ENCODE data around the gene USP6. TPM values are rescaled to one million over a fixed set of nuclear protein-coding genes. Genes with fewer than 3 reads are reported as not detected.

Gene USP6
- total RNA-seq, 1 donor: not detected

- H3K9me3 ChIP-seq (ENCODE audit: low read depth, low read length): no peaks in the 10 kb centered on the region
- peak overlapping the region; percentile 99 for H2AFZ ChIP-seq (ENCODE audit: low read length)
- peaks cover 5% of the 10 kb centered on the region for H3K79me2 ChIP-seq (ENCODE audit: insufficient read depth, low read length)
- no peaks in the 10 kb centered on the region for H4K20me1 ChIP-seq (ENCODE audit: insufficient read depth, low read length)
- peak overlapping the region; percentile 83 for H3K4me2 ChIP-seq (ENCODE audit: insufficient read depth, low read length)
- no peak for DNase-seq (ENCODE audit: insufficient read length, low spot score, missing footprints)
- peak overlapping the region; percentile 89 for H3K4me3 ChIP-seq (ENCODE audit: insufficient read depth, low read length)
- H3K36me3 ChIP-seq (ENCODE audit: insufficient read depth, low read length): no peaks in the 10 kb centered on the region
- H3K27me3 ChIP-seq (ENCODE audit: insufficient read depth, low read length): no peaks in the 10 kb centered on the region
- peaks cover 9% of the 10 kb centered on the region for H3K4me1 ChIP-seq (ENCODE audit: insufficient read depth, low read length)
- H3K27ac ChIP-seq (ENCODE audit: low read depth, low read length): no peak overlapping the region
- TF ChIP-seq, protein P1, sequence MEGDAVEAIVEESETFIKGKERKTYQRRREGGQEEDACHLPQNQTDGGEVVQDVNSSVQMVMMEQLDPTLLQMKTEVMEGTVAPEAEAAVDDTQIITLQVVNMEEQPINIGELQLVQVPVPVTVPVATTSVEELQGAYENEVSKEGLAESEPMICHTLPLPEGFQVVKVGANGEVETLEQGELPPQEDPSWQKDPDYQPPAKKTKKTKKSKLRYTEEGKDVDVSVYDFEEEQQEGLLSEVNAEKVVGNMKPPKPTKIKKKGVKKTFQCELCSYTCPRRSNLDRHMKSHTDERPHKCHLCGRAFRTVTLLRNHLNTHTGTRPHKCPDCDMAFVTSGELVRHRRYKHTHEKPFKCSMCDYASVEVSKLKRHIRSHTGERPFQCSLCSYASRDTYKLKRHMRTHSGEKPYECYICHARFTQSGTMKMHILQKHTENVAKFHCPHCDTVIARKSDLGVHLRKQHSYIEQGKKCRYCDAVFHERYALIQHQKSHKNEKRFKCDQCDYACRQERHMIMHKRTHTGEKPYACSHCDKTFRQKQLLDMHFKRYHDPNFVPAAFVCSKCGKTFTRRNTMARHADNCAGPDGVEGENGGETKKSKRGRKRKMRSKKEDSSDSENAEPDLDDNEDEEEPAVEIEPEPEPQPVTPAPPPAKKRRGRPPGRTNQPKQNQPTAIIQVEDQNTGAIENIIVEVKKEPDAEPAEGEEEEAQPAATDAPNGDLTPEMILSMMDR (IDR thresholded peaks at IDR 0.05; ENCODE audit: extremely low read depth, low read depth, low read length): no peak
Observed at GRCh38 chr17:5077781-5078105, 38.1 kb upstream of the USP6 start.

DNA sequence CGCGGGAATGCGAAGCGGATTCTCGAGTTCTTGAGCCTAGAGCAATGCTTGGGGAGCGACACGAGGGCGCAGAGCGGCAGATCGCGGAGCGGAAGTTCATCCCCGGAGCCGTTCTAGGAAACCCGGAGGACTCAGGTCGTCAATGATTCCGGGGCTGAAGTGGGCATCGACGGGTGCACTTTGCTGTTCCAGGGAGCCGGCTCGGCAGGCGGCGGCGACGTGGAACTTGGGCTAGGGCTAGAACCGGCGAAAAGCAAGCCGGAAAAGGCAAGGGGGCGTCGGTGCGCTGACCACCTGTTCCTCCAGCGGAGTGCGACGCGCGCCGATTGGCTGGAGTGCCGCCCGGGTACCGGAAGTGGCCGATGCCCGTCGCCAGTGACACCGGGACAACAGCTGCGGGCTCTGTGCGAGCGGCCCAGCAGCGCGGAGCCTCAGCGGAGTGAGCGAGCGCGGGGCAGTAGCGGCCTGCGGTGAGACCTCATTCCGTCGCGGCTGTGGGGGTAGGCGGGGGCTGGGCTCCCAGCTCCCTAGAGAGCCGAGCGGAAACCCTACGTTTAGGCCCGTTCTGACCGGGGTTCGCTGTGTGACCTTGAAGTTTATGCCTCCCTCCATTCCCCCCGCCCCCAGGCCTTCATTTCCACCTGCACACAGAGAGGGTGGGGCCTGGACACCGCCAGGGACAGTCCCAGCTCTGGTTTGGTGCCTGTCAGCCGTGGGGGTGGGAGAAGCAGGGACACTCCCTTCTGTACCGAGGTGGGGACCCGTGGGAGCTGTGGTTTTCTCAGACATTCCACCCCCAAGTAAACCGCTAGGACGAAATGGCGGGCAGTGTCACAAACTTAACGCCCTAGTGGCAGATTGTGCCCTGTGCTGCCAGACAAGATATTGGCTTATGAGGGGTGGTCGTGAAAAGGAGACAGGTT is 37.5 kb upstream of the USP6 start, which contains the start of gene ZFP3:
ZFP3 (plus strand) TSS at position 362 of the 923 bp plus-strand sequence. CDS start 13,038 bp downstream, outside the sequence.
- no peaks in the 10 kb centered on the region for H4K20me1 ChIP-seq (ENCODE audit: insufficient read depth, low read length)
- H3K36me3 ChIP-seq (ENCODE audit: insufficient read depth, low read length): no peaks in the 10 kb centered on the region
- TF ChIP-seq, protein P1 (IDR thresholded peaks at IDR 0.05; ENCODE audit: extremely low read depth, low read depth, low read length): no peak
- peaks cover 9% of the 10 kb centered on the region for H3K4me1 ChIP-seq (ENCODE audit: insufficient read depth, low read length)
- H3K4me3 ChIP-seq (ENCODE audit: insufficient read depth, low read length): peak within 1 kb of the TSS; percentile 89
- peak within 1 kb of the TSS; percentile 36 for H3K27ac ChIP-seq (ENCODE audit: low read depth, low read length)
- H2AFZ ChIP-seq (ENCODE audit: low read length): peak within 1 kb of the TSS; percentile 99
- H3K27me3 ChIP-seq (ENCODE audit: insufficient read depth, low read length): no peaks in the 10 kb centered on the region
- H3K4me2 ChIP-seq (ENCODE audit: insufficient read depth, low read length): peak within 1 kb of the TSS; percentile 83
- peak; percentile 94 for DNase-seq (ENCODE audit: insufficient read length, low spot score, missing footprints)
- no peaks in the 10 kb centered on the region for H3K9me3 ChIP-seq (ENCODE audit: low read depth, low read length)
- peaks cover 5% of the 10 kb centered on the region for H3K79me2 ChIP-seq (ENCODE audit: insufficient read depth, low read length)

- peaks cover 5% of the 10 kb centered on the region for H3K79me2 ChIP-seq (ENCODE audit: insufficient read depth, low read length)
- no peak overlapping the region for H3K4me3 ChIP-seq (ENCODE audit: insufficient read depth, low read length)
- H3K4me1 ChIP-seq (ENCODE audit: insufficient read depth, low read length): peaks cover 9% of the 10 kb centered on the region
- no peaks in the 10 kb centered on the region for H3K9me3 ChIP-seq (ENCODE audit: low read depth, low read length)
- H3K27me3 ChIP-seq (ENCODE audit: insufficient read depth, low read length): no peaks in the 10 kb centered on the region
- H2AFZ ChIP-seq (ENCODE audit: low read length): no peak overlapping the region
- H3K4me2 ChIP-seq (ENCODE audit: insufficient read depth, low read length): no peak overlapping the region
- H3K27ac ChIP-seq (ENCODE audit: low read depth, low read length): no peak overlapping the region
- TF ChIP-seq, protein P1 (IDR thresholded peaks at IDR 0.05; ENCODE audit: extremely low read depth, low read depth, low read length): no peak
- peak; percentile 79 for DNase-seq (ENCODE audit: insufficient read length, low spot score, missing footprints)
- no peaks in the 10 kb centered on the region for H4K20me1 ChIP-seq (ENCODE audit: insufficient read depth, low read length)
- H3K36me3 ChIP-seq (ENCODE audit: insufficient read depth, low read length): no peaks in the 10 kb centered on the region
Observed at GRCh38 chr17:5080591-5080990, 35.2 kb upstream of the USP6 start.
